ENCODE results near the gene FAT4. TPM values are rescaled to one million over a fixed set of nuclear protein-coding genes. Genes with fewer than 3 reads are reported as not detected.

Gene FAT4
- polyA plus RNA-seq, 5 donors = 30.0 to 69.6 (median 64.7) TPM

DNA sequence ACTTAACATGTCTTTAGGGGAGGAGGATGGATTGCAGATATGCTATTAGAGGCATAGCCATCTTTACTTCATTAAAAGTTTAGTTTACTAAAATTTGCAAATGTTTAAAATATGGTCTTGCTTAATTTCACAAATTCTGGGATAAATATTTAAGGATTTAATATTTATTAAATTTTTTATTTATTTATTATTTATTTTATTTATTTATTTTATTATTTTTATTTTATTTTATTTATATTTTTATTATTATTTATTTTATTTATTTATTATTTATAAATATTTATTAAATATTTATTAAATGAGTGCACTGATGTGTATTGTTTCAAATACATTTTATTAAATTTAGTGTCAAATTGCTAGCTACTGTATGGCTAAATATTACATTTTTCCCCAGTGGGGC lies 46.0 kb downstream of the FAT4 start:
- DNase-seq = no peak

All from right lung (tissue), 5 donors.